ENCODE data around the gene DOC2B.

DOC2B gene

GRCh38 chr17:226108-227077 is 44.9 kb upstream of the DOC2B start:
- no peak overlapping the region for H3K4me3 ChIP-seq (ENCODE audit: low read depth, low read length)
- H3K36me3 ChIP-seq (ENCODE audit: control insufficient read depth in 2 of 2, insufficient read depth in 1 of 2, low read length in 2 of 2): no peaks in the 10 kb centered on the region
- TF ChIP-seq ZNF10 (tag by site-specific recombination; IDR thresholded peaks at IDR 0.05): no peak
- no peak for TF ChIP-seq ZNF785 (tag by site-specific recombination; IDR thresholded peaks at IDR 0.05)
- TF ChIP-seq ZNF311 (tag by site-specific recombination; IDR thresholded peaks at IDR 0.05; ENCODE audit: borderline replicate concordance): no peak
- TF ChIP-seq YY1 (tag by site-specific recombination; IDR thresholded peaks at IDR 0.05): no peak
- TF ChIP-seq HOXC10 (CRISPR knock-in tag; IDR thresholded peaks at IDR 0.05): no peak
- no peak for TF ChIP-seq ZNF791 (tag by site-specific recombination; IDR thresholded peaks at IDR 0.05)
- TF ChIP-seq ZNF514 (tag by site-specific recombination; IDR thresholded peaks at IDR 0.05): no peak
- TF ChIP-seq ZNF585B (tag by site-specific recombination; IDR thresholded peaks at IDR 0.05): no peak
- TF ChIP-seq ZFP41 (tag by site-specific recombination; IDR thresholded peaks at IDR 0.05; ENCODE audit: borderline replicate concordance): no peak
- no peak for TF ChIP-seq ZNF335 (tag by site-specific recombination; conservative IDR thresholded peaks at IDR 0.05)
- TF ChIP-seq ZNF132 (tag by site-specific recombination; IDR thresholded peaks at IDR 0.05; ENCODE audit: borderline replicate concordance): no peak
- TF ChIP-seq ZNF510 (tag by site-specific recombination; IDR thresholded peaks at IDR 0.05; ENCODE audit: insufficient replicate concordance): no peak
- no peak for TF ChIP-seq ZBTB8A (tag by site-specific recombination; IDR thresholded peaks at IDR 0.05)
- no peak for TF ChIP-seq ZNF747 (tag by site-specific recombination; IDR thresholded peaks at IDR 0.05)
- TF ChIP-seq SP7 (tag by site-specific recombination; IDR thresholded peaks at IDR 0.05): no peak
- no peak for TF ChIP-seq ZNF138 (tag by site-specific recombination; IDR thresholded peaks at IDR 0.05; ENCODE audit: borderline replicate concordance)
- TF ChIP-seq ZBTB20 (tag by site-specific recombination; IDR thresholded peaks at IDR 0.05): no peak
- TF ChIP-seq SCRT2 (tag by site-specific recombination; IDR thresholded peaks at IDR 0.05): no peak
- no peak for TF ChIP-seq ZBTB10 (tag by site-specific recombination; IDR thresholded peaks at IDR 0.05)
- CTCF ChIA-PET: no interaction called here
- POLR2A ChIA-PET: no interaction called here
- H3K4me1 ChIP-seq (ENCODE audit: control insufficient read depth, insufficient read depth, low read length): no peaks in the 10 kb centered on the region
- no peaks in the 10 kb centered on the region for H3K9me3 ChIP-seq (ENCODE audit: control insufficient read depth, insufficient read depth, low read depth, low read length)
- no peak overlapping the region for H3K27ac ChIP-seq (ENCODE audit: extremely low read depth, low read depth, low read length)

- TF ChIP-seq ZIC2 (tag by site-specific recombination; IDR thresholded peaks at IDR 0.05) (peak; percentile 50; the same call in 1 of the 2 replicates), WT1 (tag by site-specific recombination; IDR thresholded peaks at IDR 0.05) (no peak), AEBP2 (tag by site-specific recombination; IDR thresholded peaks at IDR 0.05; ENCODE audit: borderline replicate concordance) (no peak), TRIM28 (IDR thresholded peaks at IDR 0.05; ENCODE audit: borderline replicate concordance, low read length) (no peak), MYNN (tag by site-specific recombination; IDR thresholded peaks at IDR 0.05; ENCODE audit: borderline replicate concordance) (no peak), TCF7L2 (IDR thresholded peaks at IDR 0.05; ENCODE audit: borderline replicate concordance, low read depth, low read length) (no peak), ZNF211 (tag by site-specific recombination; IDR thresholded peaks at IDR 0.05; ENCODE audit: low read depth) (no peak)
- ChIA-PET CTCF (no interaction called here), POLR2A (no interaction called here)
- Histone ChIP-seq H3K36me3 (ENCODE audit: control insufficient read depth in 2 of 2, insufficient read depth in 1 of 2, low read length in 2 of 2) (no peaks in the 10 kb centered on the region), H3K4me3 (ENCODE audit: low read depth, low read length) (no peak overlapping the region), H3K4me1 (ENCODE audit: control insufficient read depth, insufficient read depth, low read length) (no peaks in the 10 kb centered on the region), H3K27ac (ENCODE audit: extremely low read depth, low read depth, low read length) (no peak overlapping the region), H3K9me3 (ENCODE audit: control insufficient read depth, insufficient read depth, low read depth, low read length) (no peaks in the 10 kb centered on the region)
Observed at GRCh38 chr17:225551-225950, 44.1 kb upstream of the DOC2B start.

All from HEK293 (cell line).